GM23338 (cell line): ENCODE results near the gene KLC1. TPM values are rescaled to one million over a fixed set of nuclear protein-coding genes. Genes with fewer than 3 reads are reported as not detected.

Experiments used
- ATAC-seq: fragments of 200-7000 bp; cut with Tn5 transposase; 3 replicates; pipeline ENCODE4 v1.9.1; 2020
- DNase-seq: peaks from one replicate; pipeline ENCODE4 v3.0.0-alpha.2; 2015; ENCODE audit warnings: low spot score
- H2AFZ ChIP-seq: fragments of 200-600 bp; sonication (generic); 2 replicates; pipeline ENCODE4 v1.8.0; 2016; ENCODE audit warnings: antibody characterized with exemption, mild to moderate bottlenecking, moderate library complexity
- H3F3A ChIP-seq: fragments of 200-600 bp; sonication (generic); replicated peaks from 2 replicates; pipeline ENCODE4 v1.8.0; 2017; ENCODE audit warnings: antibody characterized with exemption, mixed run types, low read depth
- H3K27ac ChIP-seq: fragments of 200-600 bp; sonication (generic); 2 replicates; pipeline ENCODE4 v1.6.1; 2016; ENCODE audit warnings: low read depth
- H3K27me3 ChIP-seq: fragments of 200-600 bp; sonication (generic); 2 replicates; pipeline ENCODE4 v1.8.0; 2016; ENCODE audit warnings: mild to moderate bottlenecking, mixed run types, moderate library complexity; ENCODE audit not compliant: insufficient read depth
- H3K36me3 ChIP-seq: fragments of 200-600 bp; sonication (generic); 2 replicates; pipeline ENCODE4 v1.8.0; 2016; ENCODE audit warnings: mild to moderate bottlenecking; ENCODE audit not compliant: insufficient read depth
- H3K4me1 ChIP-seq: fragments of 200-600 bp; sonication (generic); 2 replicates; pipeline ENCODE4 v1.8.0; 2016; ENCODE audit warnings: mild to moderate bottlenecking, moderate library complexity; ENCODE audit not compliant: insufficient read depth
- H3K4me2 ChIP-seq: fragments of 200-600 bp; sonication (generic); 2 replicates; pipeline ENCODE4 v1.7.1; 2017; ENCODE audit warnings: mixed run types
- H3K4me3 ChIP-seq: fragments of 200-600 bp; sonication (generic); 2 replicates; pipeline ENCODE4 v1.6.1; 2016; ENCODE audit warnings: mixed run types
- H3K79me2 ChIP-seq: fragments of 200-600 bp; sonication (generic); replicated peaks from 2 replicates; pipeline ENCODE4 v1.8.0; 2017; ENCODE audit warnings: mild to moderate bottlenecking; ENCODE audit not compliant: insufficient read depth
- H3K9me2 ChIP-seq: fragments of 200-600 bp; sonication (generic); 2 replicates; pipeline ENCODE4 v1.8.0; 2017; ENCODE audit not compliant: insufficient read depth
- H4K20me1 ChIP-seq: fragments of 200-600 bp; sonication (generic); replicated peaks from 2 replicates; pipeline ENCODE4 v1.8.0; 2017; ENCODE audit warnings: mild to moderate bottlenecking; ENCODE audit not compliant: insufficient read depth
- H3K27ac Mint-ChIP-seq: 2 replicates; pipeline ENCODE4 v1.8.0; 2020; ENCODE audit warnings: inconsistent platforms, mild to moderate bottlenecking, moderate library complexity, mixed read lengths
- H3K27me3 Mint-ChIP-seq: 3 replicates; pipeline ENCODE4 v1.8.0; 2022; ENCODE audit warnings: low read depth, mild to moderate bottlenecking, moderate library complexity, mixed read lengths, inconsistent platforms; ENCODE audit not compliant: insufficient read depth, poor library complexity
- H3K36me3 Mint-ChIP-seq: 3 replicates; pipeline ENCODE4 v1.8.0; 2021; ENCODE audit warnings: low read depth, mild to moderate bottlenecking, inconsistent platforms, moderate library complexity, mixed read lengths
- H3K4me1 Mint-ChIP-seq: 3 replicates; pipeline ENCODE4 v1.8.0; 2020; ENCODE audit warnings: mild to moderate bottlenecking, inconsistent platforms, mixed read lengths
- H3K4me3 Mint-ChIP-seq: 3 replicates; pipeline ENCODE4 v1.8.0; 2021; ENCODE audit warnings: moderate library complexity, mild to moderate bottlenecking, inconsistent platforms, mixed read lengths
- H3K9me3 Mint-ChIP-seq: 3 replicates; pipeline ENCODE4 v1.8.0; 2020; ENCODE audit warnings: moderate library complexity, mild to moderate bottlenecking, inconsistent platforms, mixed read lengths
- CREB1 ChIP-seq: fragments of 250-450 bp; sonication (Bioruptor Pico); IDR thresholded peaks from 2 replicates; pipeline ENCODE4 v1.5.0; 2020; ENCODE audit warnings: low read depth, mild to moderate bottlenecking, moderate library complexity
- CTCF ChIP-seq, 2 experiments: fragments of 200-600 bp in 1 of 2; sonication (generic) in 1 of 2; conservative IDR thresholded peaks; 2 replicates each; pipeline versions ENCODE4 v1.5.1 to v1.6.1; 2016 to 2017; ENCODE audit warnings: antibody characterized with exemption in 2 of 2, low read depth in 2 of 2, mild to moderate bottlenecking in 2 of 2, moderate library complexity in 1 of 2
- EZH2 ChIP-seq: fragments of 200-600 bp; sonication (generic); IDR thresholded peaks from one replicate; pipeline ENCODE4 v1.8.0; 2017; ENCODE audit warnings: antibody characterized with exemption, mild to moderate bottlenecking, low read depth; ENCODE audit not compliant: unreplicated experiment
- EZH2phosphoT487 ChIP-seq: fragments of 200-600 bp; sonication (generic); IDR thresholded peaks from one replicate; pipeline ENCODE4 v1.8.1; 2018; ENCODE audit warnings: antibody characterized with exemption; ENCODE audit not compliant: unreplicated experiment
- JUNB ChIP-seq: IDR thresholded peaks from one replicate; pipeline ENCODE4 v1.6.1; 2016; ENCODE audit warnings: antibody characterized with exemption; ENCODE audit not compliant: unreplicated experiment
- POLR2AphosphoS5 ChIP-seq: IDR thresholded peaks from 2 replicates; pipeline ENCODE4 v1.6.1; 2016; ENCODE audit warnings: antibody characterized with exemption, low read depth
- REST ChIP-seq: IDR thresholded peaks from one replicate; pipeline ENCODE4 v1.6.1; 2018; ENCODE audit warnings: antibody characterized with exemption; ENCODE audit not compliant: unreplicated experiment
- polyA plus RNA-seq: library from polyadenylated mRNA; unstranded; fragments of >200 nt; fragmentation: Nextera tagmentation; extraction: Ambion mirVana; gene quantifications from 2 replicates; pipeline ENCODE4 v1.2.1, GENCODE V29; 2016
- total RNA-seq: library from RNA; depleted of rRNA; stranded (reverse); fragments of >200 nt; shearing (Covaris generic); gene quantifications from 2 replicates; pipeline ENCODE4 v1.2.3, GENCODE V29; 2014

The KLC1 gene
- total and polyA plus RNA-seq, 2 experiments from 2014 or later, result 165 to 308 TPM

GRCh38 chr14:103748534-103748857 is 119.5 kb downstream of the KLC1 start:
- no peak for TF ChIP-seq JUNB
- TF ChIP-seq CREB1 (CRISPR knock-in tag), result no peak
- no peak for TF ChIP-seq POLR2AphosphoS5
- no peak for TF ChIP-seq EZH2
- TF ChIP-seq CTCF (conservative IDR thresholded peaks at IDR 0.05; ENCODE audit: low read depth in 2 of 2), result no peak
- TF ChIP-seq EZH2phosphoT487, result no peak
- Histone ChIP-seq H3K4me2 (no peak overlapping the region), H3K27ac (no peak overlapping the region), H4K20me1 (no peaks in the 10 kb centered on the region), H3K36me3 (no peaks in the 10 kb centered on the region), H2AFZ (no peak overlapping the region), H3K27me3 (no peaks in the 10 kb centered on the region), H3K79me2 (no peaks in the 10 kb centered on the region), H3K4me3 (no peak overlapping the region), H3K4me1 (no peaks in the 10 kb centered on the region), H3F3A (no peaks in the 10 kb centered on the region), H3K9me2 (no peaks in the 10 kb centered on the region)
- Mint-ChIP-seq H3K27ac (no peak overlapping the region), H3K4me1 (peaks cover 4% of the 10 kb centered on the region; the same call in 2 of the 3 replicates), H3K4me3 (no peak overlapping the region), H3K36me3 (no peaks in the 10 kb centered on the region), H3K9me3 (no peaks in the 10 kb centered on the region), H3K27me3 (peaks cover 2% of the 10 kb centered on the region)
- DNase-seq (no peak), ATAC-seq (no peak)

GRCh38 chr14:103749452-103749851 is 120.4 kb downstream of the KLC1 start:
- Mint-ChIP-seq H3K27ac (no peak overlapping the region), H3K9me3 (no peaks in the 10 kb centered on the region), H3K4me3 (no peak overlapping the region), H3K27me3 (peaks cover 2% of the 10 kb centered on the region), H3K36me3 (no peaks in the 10 kb centered on the region), H3K4me1 (no peaks in the 10 kb centered on the region)
- H3K4me1 ChIP-seq, result no peaks in the 10 kb centered on the region
- TF ChIP-seq EZH2phosphoT487, result no peak
- no peaks in the 10 kb centered on the region for H4K20me1 ChIP-seq
- H3K27me3 ChIP-seq, result no peaks in the 10 kb centered on the region
- no peak overlapping the region for H2AFZ ChIP-seq
- ATAC-seq (no peak), DNase-seq (no peak)
- H3F3A ChIP-seq, result 0 out of 2 replicates have a peak, but pooled peaks cover 3% of the 10 kb centered on the region
- no peak overlapping the region for H3K4me2 ChIP-seq
- H3K36me3 ChIP-seq, result no peaks in the 10 kb centered on the region
- H3K9me2 ChIP-seq, result no peaks in the 10 kb centered on the region
- H3K4me3 ChIP-seq, result no peak overlapping the region
- no peak overlapping the region for H3K27ac ChIP-seq
- no peaks in the 10 kb centered on the region for H3K79me2 ChIP-seq

GRCh38 chr14:103749860-103750259 is 120.8 kb downstream of the KLC1 start:
- Histone ChIP-seq H3K4me2 (no peak overlapping the region), H3K79me2 (no peaks in the 10 kb centered on the region), H3K4me1 (no peaks in the 10 kb centered on the region), H3K4me3 (no peak overlapping the region), H2AFZ (no peak overlapping the region), H3K9me2 (no peaks in the 10 kb centered on the region), H4K20me1 (no peaks in the 10 kb centered on the region), H3F3A (0 out of 2 replicates have a peak, but pooled peaks cover 3% of the 10 kb centered on the region), H3K36me3 (no peaks in the 10 kb centered on the region), H3K27me3 (no peaks in the 10 kb centered on the region), H3K27ac (no peak overlapping the region)
- Mint-ChIP-seq H3K36me3 (no peaks in the 10 kb centered on the region), H3K9me3 (no peaks in the 10 kb centered on the region), H3K27me3 (no peaks in the 10 kb centered on the region), H3K4me1 (no peaks in the 10 kb centered on the region), H3K27ac (no peak overlapping the region), H3K4me3 (no peak overlapping the region)
- ATAC-seq (no peak), DNase-seq (no peak)
- no peak for TF ChIP-seq REST
